GM21737 (cell line): ENCODE results near the gene LRMDA.
"Not testable (repeated sequence)": the region's sequence is repeated elsewhere in the genome, so short reads cannot be mapped to it uniquely, and the experiment has no call there.

Source experiments
- ATAC-seq: cut with Tn5 transposase; IDR thresholded peaks from one replicate; pipeline ENCODE4 v1.9.1; 2021; ENCODE audit warnings: mild to moderate bottlenecking, moderate library complexity; ENCODE audit not compliant: unreplicated experiment

LRMDA gene

DNA sequence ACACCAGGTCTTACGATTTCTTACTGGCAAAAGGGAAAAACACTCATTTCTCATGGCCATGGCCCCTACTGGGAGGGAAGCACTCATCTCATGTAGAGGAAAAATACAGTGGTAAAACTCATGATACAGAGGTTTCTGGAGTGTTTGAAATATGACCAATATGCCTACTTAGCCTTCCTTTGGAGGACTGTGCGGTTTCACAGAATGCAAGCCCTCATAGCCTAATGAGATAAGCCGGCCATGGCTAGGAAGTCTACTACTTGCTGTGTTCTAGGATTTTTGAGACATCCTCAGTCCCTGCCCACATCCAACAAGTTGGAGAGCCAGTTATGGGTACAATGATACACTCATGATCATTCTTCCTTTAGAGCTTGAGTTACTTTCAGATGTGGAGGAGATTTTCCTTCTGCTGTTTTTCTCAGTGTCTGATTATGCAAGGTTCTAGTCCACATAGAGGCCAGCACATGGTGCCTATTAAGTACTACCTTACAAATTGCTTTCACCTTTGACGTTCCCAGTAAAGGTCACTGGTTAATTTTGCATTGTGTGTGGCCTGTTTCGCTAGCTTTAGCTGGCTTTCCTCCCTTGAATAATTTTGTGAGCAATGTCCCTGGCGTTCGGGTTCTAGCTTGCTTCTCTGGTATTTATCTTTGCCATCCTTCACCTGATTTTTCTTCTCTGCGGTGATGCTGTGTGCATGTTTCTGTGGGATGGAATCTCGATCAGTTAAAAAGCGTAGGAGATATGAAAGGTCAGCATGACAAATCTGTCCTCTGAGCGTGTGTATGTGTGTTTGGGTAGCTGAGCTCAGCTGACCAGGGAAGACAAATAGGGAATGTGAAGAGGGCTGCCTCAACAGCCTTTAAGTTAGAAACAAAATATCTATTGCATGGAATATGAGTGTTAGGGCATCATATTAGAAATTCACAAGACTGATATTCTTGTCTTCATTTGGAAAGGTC lies 295.4 kb downstream of the LRMDA start:
- ATAC-seq, result no peak

DNA sequence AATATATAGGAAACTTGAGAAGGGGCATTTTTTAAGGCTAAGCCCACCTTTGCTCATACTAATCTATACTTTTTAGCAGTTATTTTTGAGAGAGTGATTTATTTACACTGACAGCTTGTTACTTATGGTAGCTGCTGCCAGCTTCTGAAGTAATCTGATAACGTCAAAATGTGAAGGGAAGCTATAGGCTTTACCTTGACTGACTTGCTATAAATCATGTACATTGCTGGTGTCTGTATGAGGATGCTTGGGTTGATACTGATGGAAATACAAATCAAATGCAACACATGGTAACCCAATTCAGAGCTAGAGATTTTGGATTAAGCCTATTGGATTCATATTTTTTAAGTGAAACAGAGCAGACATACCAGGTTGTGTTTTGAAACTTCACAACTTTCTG lies 299.4 kb downstream of the LRMDA start:
- no peak for ATAC-seq

DNA sequence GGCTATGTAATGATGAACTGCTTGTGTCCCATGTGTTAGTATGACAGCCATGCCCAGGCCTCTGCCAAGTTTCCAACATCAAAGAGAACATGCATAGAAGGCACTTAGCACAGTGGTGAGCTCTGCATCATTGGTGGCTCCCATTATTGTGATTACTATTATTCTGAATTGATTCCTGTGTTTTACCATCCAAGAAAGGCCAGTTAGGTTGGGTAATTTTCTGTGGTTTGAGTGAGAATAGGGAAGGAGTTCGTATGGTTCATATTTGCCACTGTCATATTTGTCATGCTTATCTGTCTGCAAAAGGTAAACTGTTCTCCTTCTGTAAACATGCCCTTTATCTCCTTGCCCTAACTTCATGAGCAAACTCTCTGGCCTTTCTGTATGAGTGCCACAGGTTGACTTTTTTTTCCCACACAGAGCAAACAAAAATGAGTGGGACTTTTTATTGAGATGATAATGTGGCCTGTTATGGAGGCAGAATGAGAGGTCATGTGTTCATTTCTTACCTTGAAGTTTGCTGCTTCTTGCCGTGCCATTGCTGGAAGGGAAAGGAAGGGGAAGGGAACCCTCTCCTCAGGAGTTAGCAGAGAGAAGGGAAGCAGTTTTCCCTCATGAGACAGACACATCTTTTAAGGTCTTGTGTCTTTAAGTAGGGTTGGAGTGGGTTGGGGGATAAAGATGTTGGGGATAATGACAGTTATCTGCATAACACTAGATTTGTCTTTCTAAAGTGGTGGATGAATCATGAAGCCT lies 301.9 kb downstream of the LRMDA start:
- ATAC-seq, result no peak

GRCh38 chr10:75736151-75736640 lies 304.8 kb downstream of the LRMDA start:
- no peak for ATAC-seq

GRCh38 chr10:75736889-75737579 lies 305.6 kb downstream of the LRMDA start:
- ATAC-seq, result no peak

GRCh38 chr10:75737580-75737949 lies 306.1 kb downstream of the LRMDA start:
- no peak for ATAC-seq

GRCh38 chr10:75738924-75739323 lies 307.5 kb downstream of the LRMDA start:
- no peak for ATAC-seq

- no peak for ATAC-seq
Measured at GRCh38 chr10:75739414-75740143, 308.2 kb downstream of the LRMDA start.

GRCh38 chr10:75740541-75740940 lies 309.1 kb downstream of the LRMDA start:
- no peak for ATAC-seq

DNA sequence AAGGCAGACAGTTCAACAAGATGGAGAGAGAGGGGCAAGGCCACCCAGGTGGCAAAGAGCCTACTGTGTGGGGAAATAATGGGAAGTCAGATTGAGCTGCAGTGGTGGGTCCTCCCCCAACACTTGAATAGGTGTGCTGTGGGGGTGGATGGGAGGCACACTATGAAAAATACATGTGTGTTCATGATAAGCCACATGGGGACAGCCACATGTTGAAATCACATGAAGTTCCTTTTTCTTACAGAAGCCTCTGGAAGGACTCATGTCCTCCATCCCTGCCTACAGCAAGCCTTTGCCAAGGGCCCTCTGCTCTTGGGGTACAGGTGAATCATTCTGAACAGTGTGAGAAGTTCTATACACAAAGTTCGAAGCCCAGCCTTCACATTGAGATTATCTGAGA lies 310.9 kb downstream of the LRMDA start:
- ATAC-seq, result no peak

GRCh38 chr10:75743291-75743778 lies 311.9 kb downstream of the LRMDA start:
- no peak for ATAC-seq

DNA sequence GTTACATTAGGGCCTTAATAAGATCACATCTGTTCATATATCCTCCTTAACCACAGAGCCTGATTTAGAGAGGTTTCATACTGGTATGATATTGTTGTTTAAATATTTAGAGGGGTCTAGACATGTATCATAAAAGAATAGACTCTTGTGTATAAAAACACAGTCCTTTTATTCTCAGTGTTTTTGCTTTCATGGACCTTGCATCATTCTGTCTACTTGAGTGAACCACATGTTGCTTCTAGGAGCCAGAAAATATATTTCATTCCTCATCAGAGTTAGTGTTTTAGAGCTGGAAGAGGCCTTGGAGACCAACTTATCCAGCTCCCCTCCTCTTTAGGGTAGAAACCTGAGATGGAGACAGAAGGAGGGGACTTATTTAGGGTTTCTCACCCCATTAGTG lies 312.8 kb downstream of the LRMDA start:
- no peak for ATAC-seq

DNA sequence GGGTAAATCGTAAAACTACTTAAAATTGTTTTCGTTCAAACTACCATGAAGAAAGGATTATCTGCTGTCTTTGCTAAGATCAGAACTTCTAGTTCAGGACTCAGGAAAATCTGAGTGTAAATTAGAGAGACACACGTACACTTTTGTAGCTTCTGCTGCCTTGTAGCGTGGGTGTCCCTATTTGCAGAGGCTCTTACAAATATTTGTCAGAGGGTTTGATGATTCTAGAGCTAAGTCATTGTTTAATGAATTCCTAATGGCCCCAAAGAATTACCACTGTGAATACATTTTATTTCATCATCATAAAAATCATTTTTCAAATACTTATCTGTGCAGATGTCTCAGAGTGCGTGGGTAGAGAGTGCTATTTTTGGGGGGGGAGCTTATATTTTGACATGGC lies 314.9 kb downstream of the LRMDA start:
- ATAC-seq, result no peak

DNA sequence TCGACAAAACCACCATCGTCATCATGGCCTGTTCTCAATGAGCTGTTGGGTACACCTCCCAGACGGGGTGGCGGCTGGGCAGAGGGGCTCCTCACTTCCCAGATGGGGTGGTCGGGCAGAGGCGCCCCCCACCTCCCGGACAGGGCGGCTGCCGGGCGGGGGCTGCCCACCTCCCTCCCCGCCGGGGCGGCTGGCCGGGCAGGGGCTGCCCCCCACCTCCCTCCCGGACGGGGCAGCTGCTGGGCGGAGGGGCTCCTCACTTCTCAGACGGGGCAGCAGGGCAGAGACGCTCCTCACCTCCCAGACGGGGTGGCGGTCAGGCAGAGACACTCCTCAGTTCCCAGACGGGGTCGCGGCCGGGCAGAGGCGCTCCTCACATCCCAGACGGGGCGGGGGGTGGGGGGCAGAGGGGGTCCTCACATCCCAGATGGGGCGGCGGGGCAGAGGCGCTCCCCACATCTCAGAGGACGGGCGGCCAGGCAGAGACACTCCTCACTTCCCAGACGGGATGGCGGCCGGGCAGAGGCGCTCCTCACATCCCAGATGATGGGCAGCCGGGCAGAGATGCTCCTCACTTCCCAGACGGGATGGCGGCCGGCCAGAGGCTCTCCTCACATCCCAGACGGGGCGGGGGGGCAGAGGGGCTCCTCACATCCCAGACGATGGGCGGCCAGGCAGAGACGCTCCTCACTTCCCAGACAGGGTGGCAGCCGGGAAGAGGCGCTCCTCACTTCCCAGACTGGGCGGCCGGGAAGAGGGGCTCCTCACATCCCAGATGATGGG lies 318.9 kb downstream of the LRMDA start:
- not testable (repeated sequence) for ATAC-seq

GRCh38 chr10:75751232-75751631 lies 319.8 kb downstream of the LRMDA start:
- ATAC-seq, result no peak

DNA sequence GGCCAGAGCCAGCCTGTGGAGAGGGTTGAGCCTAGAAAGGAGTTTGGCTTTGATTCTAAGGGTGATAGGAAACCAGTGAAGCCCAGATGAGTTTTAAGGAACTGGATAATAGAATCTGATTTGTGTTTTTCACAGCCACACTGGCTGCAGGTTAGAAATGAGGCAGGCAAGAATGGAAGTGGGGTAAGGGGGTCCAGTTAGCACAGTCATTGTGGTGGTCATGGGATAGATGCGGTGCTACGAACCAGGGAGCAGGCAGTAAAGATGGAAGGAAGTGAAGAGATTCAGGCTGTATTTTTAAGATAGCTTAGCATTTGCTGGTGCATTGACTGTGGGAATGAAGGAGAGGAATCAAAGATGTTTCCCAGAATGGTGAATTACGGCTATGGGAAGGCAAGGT lies 322.2 kb downstream of the LRMDA start:
- no peak for ATAC-seq

GRCh38 chr10:75754096-75754831 lies 322.8 kb downstream of the LRMDA start:
- ATAC-seq, result no peak

DNA sequence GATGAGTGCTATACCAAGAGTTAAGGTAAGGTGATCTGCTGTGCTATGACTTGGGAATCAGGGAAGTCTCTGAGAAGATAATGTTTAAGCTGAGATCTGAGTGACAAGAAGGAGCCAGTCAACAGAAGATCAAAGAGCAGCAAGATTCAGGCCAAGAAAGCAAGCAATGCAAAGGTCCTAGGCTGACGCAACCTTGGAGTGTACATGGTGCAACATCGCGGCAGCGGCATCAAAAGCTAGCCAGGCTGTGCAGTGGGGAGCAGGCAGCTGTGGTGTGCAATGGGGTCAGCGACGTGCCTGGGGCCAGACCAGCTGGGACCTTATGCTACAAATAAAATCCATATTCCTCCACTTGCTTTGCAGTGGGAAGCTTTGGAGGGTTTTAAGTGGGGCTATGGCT lies 324.1 kb downstream of the LRMDA start:
- ATAC-seq, result no peak

DNA sequence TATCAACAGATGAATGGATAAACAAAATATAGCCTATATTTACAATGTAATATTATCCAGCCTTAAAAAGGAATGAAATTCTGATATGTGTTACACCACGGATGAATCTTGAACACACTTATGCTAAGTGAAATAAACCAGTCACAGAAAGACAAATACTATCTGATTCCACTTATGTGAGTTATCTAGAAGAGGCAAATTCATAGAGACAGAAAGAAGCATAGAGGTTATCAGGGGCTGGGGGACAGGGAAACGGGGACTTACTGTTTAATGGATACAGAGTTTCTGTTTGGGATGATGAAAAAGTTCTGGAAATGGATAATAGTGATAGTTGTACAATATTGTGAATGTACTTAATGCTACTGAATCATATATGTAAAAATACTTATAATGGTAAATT lies 329.9 kb downstream of the LRMDA start:
- ATAC-seq, result no peak
